ENCODE results near the gene NFATC3.
"Not testable (repeated sequence)": the region's sequence is repeated elsewhere in the genome, so short reads cannot be mapped to it uniquely, and the experiment has no call there.

NFATC3 gene

DNA sequence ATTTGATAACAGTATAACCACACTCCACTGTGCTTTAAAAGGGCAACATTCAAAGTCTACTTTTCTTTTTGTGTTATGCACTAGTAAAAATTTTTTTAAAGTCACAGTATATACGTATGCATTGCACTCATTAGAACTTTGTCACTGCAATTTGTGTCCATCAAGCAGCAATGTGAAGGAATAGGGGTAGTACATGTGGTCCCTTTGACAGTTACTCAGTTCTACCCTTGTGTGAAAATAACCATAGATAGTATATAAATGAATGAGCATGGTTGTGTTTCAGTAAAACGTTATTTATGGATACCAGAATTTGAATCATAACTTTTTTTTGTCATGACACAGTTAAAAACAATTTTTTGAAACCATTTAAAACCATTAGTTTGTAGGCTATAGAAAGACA, 30.7 kb downstream of the NFATC3 start:
- DNase-seq: no peak

DNA sequence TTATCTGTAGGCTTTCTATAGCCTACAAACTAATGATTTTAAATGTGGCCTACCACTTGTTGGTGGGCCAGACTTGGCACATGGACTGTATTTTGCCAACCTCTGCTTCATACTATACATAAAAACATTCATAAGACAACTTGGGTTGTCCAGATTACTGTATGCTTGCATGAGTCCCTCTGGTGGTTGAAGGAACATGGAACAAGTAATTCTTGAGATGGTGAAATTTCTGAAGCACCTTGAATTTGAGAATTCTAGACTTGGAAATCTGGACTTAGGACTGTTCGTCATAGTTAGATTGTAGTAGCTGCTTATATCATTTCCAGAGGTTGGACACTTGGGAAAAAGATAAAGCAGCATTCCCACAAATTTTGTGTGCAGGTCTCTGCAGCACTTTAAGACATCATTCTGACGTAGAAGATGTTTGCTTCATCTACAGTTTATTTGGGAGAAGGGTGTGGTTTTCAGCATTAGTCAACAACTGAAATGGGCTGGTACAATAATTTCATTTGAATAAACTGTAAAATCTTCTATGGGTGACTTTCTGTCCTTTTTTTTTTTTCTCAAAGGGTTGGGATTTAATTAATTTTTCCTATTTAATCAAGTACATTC, 31.2 kb downstream of the NFATC3 start:
- DNase-seq: no peak

DNA sequence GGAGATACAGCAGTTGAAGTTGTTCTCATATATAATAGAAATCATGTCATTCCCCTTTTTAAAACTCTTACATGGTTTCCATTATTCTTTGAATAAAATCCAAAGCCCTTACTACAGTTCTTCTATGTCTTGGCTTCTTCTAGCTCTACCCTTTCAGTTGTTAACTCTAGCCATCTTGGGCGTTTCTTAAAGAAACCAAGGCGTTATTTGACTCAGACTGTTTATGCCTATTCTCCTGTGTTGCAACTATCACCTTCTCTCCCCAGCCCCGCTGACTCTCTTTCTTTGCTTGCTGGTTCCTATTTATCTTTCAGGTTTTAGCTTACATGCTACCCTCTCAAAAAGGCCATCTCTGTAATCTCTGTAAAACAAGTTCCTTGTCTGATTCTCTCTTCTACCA, 32.7 kb downstream of the NFATC3 start:
- DNase-seq: no peak

DNA sequence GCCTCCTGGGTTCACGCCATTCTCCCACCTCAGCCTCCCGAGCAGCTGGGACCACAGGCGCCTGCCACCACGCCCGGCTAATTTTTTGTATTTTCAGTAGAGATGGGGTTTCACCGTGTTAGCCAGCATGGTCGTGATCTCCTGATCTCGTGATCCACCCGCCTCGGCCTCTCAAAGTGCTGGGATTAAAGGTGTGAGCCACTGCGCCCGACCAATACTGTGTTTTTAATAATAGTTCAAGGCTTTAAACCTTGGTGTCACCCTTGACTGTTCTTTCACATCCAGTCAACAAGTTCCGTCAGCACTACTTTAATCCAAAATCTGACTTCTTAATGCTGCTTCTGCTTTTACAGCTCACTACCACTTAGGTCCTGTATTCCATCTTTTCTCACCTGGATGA, 33.8 kb downstream of the NFATC3 start:
- DNase-seq: not testable (repeated sequence)

DNA sequence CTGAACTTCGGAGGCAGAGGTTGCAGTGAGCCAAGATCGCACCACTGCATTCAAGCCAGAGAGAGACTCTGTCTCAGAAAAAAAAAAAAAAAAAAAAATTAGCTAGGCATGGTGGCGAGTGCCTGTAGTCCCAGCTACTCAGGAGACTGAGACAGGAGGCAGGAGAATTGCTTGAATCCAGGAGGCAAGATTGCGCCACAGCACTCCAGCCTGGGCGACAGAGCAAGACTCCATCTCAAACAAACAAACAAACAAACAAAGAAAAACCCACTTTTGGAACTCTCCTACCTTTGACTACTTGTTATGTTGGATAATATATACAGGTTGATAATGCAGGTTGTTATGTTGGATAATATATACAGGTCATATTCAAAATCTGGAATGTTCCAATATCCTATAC, 35.3 kb downstream of the NFATC3 start:
- DNase-seq: not testable (repeated sequence)

DNA sequence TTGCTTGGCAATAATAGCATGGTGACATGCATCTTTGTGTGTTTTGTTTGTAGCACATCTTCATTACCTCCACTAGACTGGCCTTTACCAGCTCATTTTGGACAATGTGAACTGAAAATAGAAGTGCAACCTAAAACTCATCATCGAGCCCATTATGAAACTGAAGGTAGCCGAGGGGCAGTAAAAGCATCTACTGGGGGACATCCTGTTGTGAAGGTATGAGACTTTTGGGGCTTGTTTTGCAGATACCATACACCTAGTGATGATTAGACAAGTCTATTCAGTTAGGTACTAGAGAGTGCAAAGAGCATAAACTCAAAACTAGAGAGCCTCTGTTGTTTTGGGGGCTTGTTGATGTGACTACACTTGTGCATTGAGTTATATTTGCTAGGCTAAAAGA, 41.2 kb downstream of the NFATC3 start:
- DNase-seq: no peak

DNA sequence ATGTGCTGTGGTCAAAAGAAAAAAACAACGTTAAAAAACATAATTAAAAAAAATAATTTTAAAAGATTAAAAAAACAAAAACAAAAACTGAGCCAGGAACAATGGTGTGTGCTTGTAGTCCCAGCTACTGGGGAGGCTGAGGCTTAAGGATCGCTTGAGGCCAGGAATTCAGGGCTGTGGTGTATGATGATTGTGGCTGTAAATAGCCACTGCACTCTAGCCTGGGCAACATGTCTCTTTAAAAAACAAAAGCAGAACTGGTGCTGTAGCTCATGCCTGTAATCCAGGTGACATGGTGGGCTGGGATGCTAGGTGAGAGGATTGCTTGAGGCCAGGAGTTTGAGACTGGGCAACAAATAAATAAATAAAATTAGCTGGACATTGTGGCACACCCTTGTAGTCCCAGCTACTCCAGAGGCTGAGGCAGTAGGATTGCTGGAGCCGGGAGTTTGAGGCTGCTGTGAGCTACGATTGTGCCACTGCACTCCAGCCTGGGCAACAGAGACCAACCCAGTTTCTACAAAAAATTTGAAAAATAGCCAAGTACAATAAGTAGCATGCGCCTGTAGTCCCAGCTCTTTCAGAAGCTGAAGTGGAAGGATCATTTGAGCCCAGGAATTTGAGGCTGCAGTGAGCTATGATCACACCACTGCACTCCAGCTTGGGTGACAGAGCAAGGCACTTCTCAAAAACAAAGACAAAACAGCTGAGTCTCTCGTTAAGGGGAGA, 43.6 kb downstream of the NFATC3 start:
- no peak for DNase-seq

DNA sequence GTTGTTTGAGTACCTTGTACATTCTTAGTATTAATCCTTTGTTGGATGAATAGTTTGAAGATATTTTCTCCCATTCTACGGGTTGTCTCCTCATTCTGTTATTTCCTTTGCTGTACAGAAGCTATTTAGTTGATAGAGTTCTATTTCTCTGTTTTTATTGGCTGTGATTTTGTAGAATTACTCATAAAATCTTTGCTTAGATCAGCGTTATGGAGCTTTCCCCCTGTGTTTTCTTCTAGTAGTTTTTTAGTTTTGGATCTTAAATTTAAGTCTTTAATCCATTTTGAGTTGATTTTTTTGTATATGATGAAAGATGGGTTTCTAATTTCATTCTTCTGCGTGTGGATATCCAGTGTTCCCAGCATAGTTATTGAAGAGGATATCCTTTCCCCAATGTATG, 45.4 kb downstream of the NFATC3 start:
- no peak for DNase-seq

DNA sequence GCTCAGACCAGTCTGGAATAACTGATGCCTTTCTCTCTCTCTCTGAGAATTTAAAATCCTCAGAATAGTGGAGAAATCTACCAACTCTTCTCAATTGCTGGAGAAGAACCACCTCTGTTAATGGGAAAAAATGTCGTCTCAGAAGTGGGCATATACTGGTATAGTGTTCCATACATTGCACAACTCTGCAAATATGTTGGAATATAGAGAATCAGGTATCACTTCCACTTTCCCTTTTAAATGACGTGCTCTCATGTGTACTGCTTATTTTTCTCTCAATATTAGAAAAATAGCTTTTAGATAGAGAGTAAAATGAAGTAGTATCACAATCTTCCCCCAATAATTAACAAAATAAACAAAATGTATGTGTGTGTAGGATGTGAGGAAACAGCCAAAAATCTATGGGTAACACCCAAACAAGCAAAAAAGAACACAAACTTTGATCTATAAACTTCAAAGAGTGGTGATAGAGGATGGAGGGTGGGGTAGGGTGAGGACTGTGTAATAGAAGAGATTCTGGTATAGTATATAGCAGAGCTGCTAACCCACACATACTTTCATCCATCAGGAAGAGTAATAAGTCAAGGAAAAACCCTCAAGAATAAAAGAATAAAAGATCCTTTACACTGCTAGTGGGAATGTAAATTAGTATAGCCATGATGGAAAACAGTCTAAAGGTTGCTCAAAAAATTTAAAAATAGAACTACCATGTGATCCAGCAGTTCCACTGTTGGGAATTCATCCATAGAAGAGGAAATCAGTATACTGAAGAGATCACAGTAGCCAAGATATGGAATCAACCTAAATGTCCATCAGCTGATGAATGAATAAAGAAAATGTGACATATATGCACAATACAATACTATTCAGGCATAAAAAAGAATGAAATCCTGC, 46.9 kb downstream of the NFATC3 start:
- no peak for DNase-seq

DNA sequence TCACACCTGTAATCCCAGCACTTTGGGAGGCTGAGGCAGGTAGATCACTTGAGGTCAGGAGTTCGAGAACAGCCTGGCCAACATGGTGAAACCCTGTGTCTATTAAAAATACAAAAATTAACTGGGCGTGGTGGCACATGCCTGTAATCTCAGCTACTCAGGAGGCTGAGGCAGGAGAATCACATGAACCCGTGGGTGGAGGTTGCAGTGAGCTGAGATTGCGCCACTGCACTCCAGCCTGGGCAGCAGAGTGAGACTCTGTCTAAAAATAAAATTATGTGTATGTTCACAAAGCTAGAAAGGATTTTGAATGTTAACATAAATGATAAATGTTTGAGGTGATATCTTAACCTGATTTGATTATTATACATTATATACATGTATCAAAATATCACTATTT, 47.8 kb downstream of the NFATC3 start:
- DNase-seq: not testable (repeated sequence)

DNA sequence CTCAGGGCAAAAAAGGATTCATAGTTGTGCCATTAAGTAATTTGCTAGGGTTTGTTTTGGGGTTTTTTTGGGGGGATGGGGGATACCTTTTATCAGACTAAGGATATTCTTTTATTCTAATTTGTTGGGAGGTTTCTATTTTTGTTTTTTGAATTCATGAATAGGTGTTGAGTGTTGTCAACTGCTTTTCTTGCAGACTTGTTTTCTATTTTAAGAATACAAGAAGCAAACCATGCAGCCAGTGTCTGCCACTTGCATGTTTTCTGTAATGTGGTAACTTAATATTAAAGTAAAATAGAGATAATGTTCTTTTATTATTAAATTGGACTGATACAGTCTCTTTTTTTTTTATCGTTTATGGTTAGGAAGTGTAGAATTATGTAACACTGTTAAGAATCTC, 49.5 kb downstream of the NFATC3 start:
- DNase-seq: no peak

DNA sequence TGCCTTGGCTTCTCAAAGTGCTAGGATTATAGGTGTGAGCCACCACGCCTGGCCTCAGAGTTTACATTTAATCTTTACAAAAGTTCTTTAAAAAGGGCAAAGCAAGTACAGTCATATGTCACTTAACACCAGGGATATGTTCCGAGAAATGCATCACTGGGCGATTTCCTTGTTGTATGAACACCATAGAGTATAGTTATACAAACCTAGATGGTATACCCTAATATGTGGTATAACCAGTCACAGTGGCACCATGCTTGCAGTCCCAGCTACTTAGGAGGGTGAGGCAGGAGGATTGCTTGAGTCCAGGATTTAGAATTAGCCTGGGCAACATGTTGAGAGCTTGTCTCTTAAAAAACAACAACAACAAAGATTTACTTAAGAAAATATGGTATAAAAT, 51.3 kb downstream of the NFATC3 start:
- no peak for DNase-seq

DNA sequence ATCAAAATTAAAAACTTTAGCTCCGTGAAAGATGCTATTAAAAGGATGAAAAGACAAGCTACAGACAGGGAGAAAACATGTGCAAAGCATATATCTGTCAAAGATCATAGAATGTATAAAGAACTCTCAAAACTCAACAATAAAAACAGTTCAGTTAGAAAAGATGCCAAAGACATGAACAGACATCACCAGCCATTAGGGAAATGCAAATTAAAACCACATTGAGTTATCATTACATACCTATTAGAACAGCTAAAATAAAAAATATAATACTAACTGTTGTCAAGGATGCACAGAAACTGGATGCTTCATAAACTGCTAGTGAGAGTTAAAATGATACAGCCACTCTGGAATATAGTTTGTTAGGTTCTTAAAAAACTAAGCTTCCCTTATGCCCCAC, 58.8 kb downstream of the NFATC3 start:
- DNase-seq: no peak

DNA sequence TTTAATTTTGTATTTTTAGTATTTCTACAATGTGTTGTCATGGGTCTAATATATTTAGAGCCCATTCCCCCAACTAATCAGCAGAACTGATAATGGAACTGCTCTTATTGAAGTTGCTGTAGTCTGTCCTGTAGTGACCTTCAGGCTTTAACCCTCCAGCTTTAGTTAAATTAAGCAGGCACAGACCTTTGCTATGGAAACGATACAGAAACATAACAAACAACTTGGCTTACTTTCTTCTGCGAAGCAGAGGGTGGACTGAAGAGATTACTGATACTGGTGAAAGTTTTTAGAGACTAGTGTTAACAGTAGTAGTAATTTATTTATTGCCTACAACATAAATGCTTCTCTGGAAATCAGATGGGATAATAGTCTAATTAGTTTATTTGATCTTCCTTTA, 61.4 kb downstream of the NFATC3 start:
- DNase-seq: no peak

DNA sequence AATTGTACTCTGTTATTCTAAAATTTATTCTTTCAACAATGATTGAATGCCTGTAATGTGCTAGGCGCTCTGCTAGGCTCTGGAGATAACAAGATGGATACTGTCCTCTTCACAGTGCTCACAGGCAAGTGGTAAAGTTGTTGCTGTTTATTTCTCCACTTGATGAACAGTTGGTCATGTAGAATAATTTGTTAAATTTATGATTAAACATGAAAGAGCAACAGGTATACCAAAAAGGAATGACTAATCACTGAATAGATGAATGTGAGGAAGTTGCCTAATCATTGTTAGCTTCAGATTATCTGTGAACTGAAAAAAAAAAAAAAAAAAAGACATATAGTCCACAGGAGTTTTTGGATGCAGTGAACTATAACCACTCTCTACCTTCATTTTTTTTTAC, 62.3 kb downstream of the NFATC3 start:
- DNase-seq: no peak

DNA sequence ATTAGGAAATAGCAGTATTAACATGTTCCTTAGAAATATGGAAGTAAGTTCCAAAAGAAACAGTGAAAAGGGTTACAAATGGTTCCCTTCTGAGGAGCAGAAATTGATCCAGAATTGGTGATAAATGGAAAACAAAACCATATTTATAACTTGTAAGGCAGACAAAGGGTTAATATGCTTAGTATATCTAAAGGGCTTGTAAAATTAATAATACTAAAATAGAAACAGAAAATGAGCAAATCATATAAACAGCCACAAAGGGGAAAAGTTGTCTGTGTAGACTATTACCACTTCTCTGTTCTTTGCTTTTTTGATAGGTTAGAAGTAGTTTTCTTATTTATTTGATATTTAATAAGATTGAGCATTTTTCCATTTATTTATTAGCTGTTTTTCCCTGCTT, 64.4 kb downstream of the NFATC3 start:
- DNase-seq: no peak

DNA sequence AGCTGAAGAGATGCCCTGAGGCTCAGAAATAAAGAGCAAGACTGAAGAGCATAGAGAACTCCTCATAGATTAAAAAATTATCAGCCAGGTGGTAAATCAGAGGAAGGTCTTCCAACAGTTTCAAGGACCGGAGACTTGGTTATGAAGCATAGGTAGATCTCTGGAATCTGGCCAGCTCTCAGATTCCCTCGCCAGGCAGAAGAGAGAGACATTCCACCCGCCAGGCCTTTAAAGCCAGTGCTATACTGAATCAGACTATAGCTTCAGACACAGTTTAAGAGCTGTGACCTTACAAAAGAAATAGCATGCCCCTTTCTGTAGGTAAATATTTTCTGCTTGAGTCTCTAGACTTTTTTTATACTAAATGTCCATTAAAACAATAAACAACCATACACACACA, 70.3 kb downstream of the NFATC3 start:
- DNase-seq: no peak

DNA sequence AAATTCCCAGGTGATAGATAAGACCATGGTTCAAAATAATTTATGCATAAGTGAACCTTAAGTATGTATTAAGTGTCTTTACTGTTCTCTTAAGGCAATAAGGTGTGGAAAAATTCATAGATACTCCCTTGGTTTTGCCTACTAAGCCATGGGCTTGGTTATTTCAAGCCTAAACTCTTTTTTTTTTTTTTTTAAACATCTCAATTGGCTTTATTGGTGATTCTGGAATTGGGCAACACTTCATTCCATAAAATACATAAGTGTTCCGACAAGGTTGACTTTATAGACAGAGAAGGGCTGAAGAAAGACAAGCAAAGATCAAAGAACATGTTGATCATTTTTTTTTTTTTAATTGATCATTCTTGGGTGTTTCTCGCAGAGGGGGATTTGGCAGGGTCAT, 77.2 kb downstream of the NFATC3 start:
- no peak for DNase-seq

DNA sequence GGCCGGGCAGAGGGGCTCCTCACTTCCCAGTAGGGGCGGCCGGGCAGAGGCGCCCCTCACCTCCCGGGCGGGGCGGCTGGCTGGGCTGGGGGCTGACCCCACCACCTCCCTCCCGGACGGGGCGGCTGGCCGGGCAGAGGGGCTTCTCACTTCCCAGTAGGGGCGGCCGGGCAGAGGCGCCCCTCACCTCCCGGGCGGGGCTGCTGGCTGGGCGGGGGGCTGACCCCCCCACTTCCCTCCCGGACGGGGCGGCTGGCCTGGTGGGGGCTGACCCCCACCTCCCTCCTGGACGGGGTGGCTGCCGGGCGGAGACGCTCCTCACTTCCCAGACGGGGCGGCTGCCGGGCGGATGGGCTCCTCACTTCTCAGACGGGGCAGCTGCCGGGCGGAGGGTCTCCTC, 78.1 kb downstream of the NFATC3 start:
- DNase-seq: not testable (repeated sequence)

DNA sequence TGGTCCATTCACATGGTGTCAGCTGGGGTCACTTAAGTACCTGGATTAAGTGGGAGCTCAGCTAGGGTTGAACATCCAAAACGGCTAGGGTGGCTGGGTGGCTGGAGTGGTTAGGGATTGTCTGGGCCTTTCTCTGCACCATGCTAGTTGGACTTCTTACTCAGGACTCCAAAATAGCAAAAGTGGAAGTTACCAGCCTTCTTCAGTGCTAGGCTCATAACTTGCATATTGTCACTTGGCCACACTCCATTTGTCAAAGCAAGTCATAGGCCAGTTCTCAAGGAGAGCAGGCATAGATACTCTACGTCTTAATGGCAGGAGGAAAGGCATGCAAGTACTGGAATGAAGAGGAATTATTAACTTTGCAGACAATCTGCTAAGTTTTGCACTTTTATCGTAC, 81.1 kb downstream of the NFATC3 start:
- no peak for DNase-seq

DNA sequence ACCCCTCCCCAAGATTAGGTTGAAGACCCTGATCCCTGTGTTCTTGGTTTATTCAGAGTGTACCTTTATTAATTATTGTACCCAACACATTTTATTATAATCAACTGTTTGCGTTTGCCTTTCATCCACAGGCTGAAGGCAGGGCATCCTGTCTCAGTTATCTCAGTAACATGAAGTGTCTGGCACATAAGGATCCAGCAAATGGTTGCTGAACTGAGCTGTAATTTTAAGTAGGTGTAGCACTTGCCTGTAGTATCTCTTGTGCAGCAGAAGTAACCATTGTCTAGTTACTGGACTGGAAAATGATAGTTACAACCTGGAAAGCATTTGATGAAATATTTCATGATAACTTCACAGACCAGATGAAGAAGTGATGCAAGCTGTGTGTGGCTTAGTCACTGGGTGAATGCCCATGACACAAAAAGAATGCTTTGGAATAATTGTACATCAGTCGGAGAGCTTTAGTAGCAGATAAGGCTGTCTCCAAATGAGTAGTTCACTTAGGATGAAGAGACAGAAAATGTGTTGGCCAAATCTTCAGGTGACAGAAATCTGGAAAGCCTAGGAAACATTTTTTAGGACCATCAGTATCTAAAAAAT, 94.1 kb downstream of the NFATC3 start:
- no peak for DNase-seq

DNA sequence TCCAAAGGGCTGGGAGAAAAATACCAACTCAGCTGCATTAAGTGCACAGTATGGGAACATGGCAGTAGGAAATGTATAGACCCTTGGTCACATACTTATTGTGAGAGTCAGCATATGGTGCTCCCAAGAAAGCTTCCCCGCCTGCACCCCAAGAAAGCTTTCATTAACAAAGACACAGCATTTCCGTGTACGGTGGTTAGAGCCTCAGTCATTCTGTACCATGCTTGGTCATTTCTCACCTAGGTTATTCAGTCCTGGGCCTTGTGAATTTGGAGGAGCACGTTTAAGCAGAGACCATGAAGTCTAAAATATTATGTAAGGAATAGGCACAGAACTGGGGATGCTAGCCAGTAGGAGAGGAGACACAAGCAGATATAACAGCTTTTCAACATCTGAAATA, 94.7 kb downstream of the NFATC3 start:
- no peak for DNase-seq
